Mammary epithelial cell (primary cell): Measurements from ENCODE around the gene COMMD1.

Experiments
- EZH2 ChIP-seq: IDR thresholded peaks from 2 replicates; pipeline ENCODE4 v1.6.1; 2012; ENCODE audit warnings: low read length, inconsistent platforms, borderline replicate concordance
- TF ChIP-seq, protein P1 (sequence below), 2 donors: IDR thresholded peaks in 1 of 2; conservative IDR thresholded peaks in 1 of 2; 2 replicates each; pipeline ENCODE4 v1.5.1; 2011 to 2012; ENCODE audit warnings: inconsistent platforms in 2 of 2, low read length in 2 of 2, mild to moderate bottlenecking in 2 of 2, control low read depth in 1 of 2, low read depth in 1 of 2; ENCODE audit not compliant: insufficient read depth in 1 of 2; ENCODE audit errors: extremely low read depth in 1 of 2

GRCh38 chr2:61920548-61920947 is 15.1 kb downstream of the COMMD1 start:
- TF ChIP-seq, protein P1, sequence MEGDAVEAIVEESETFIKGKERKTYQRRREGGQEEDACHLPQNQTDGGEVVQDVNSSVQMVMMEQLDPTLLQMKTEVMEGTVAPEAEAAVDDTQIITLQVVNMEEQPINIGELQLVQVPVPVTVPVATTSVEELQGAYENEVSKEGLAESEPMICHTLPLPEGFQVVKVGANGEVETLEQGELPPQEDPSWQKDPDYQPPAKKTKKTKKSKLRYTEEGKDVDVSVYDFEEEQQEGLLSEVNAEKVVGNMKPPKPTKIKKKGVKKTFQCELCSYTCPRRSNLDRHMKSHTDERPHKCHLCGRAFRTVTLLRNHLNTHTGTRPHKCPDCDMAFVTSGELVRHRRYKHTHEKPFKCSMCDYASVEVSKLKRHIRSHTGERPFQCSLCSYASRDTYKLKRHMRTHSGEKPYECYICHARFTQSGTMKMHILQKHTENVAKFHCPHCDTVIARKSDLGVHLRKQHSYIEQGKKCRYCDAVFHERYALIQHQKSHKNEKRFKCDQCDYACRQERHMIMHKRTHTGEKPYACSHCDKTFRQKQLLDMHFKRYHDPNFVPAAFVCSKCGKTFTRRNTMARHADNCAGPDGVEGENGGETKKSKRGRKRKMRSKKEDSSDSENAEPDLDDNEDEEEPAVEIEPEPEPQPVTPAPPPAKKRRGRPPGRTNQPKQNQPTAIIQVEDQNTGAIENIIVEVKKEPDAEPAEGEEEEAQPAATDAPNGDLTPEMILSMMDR (conservative IDR thresholded peaks at IDR 0.05 in 1 of 2, IDR thresholded peaks at IDR 0.05 in 1 of 2; ENCODE audit: extremely low read depth in 1 of 2, insufficient read depth in 1 of 2, low read depth in 1 of 2, low read length in 2 of 2): no peak
- TF ChIP-seq EZH2: no peak
